NB4 (cell line): Measurements from ENCODE around the gene TRAPPC3.

Experiments
- CTCF ChIP-seq: IDR thresholded peaks from one replicate; pipeline ENCODE4 v1.5.1; 2012; ENCODE audit warnings: low read depth, low read length
- MAX ChIP-seq: IDR thresholded peaks from 2 replicates; pipeline ENCODE4 v1.6.1; 2011; ENCODE audit warnings: low read depth, low read length
- MYC ChIP-seq: IDR thresholded peaks from 2 replicates; pipeline ENCODE4 v1.6.1; 2011; ENCODE audit warnings: low read depth, low read length
- POLR2A ChIP-seq: IDR thresholded peaks from 2 replicates; pipeline ENCODE4 v1.6.1; 2011; ENCODE audit warnings: mild to moderate bottlenecking; ENCODE audit not compliant: insufficient read length; ENCODE audit errors: extremely low read depth

GRCh38 chr1:36170643-36171412 is 21.5 kb upstream of the TRAPPC3 start:
- TF ChIP-seq CTCF (no peak), MAX (no peak), POLR2A (no peak), MYC (no peak)
